ENCODE data around the gene STX11.

DNA sequence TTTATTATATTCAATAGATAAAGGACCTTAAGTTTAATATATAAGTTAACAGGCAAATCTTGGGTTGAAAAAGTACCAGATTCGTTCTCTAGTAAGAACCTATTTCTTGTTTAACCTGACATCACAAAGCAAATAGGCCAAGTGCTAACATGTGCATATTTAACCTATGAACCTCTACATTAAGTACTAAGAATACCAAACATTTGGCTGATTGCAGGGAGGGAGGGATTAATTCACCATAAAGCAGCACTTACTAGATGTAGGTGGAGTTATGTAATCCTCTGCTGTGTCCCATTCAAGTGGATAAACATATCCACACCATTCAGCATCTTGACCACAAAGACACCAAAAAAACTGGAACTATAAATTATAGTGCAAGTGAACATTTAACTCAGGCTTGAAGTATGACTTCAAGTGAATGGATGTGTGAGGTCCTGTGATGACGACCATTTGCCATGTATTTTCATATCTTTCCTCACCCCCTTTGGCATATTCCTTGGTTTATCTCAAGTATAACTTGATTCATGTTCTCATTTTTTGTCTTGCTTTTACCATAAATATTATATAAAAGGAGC is 10.2 kb downstream of the STX11 start:
- no peak for TF ChIP-seq POLR2AphosphoS5 (IDR thresholded peaks at IDR 0.05)
- TF ChIP-seq, protein P1, sequence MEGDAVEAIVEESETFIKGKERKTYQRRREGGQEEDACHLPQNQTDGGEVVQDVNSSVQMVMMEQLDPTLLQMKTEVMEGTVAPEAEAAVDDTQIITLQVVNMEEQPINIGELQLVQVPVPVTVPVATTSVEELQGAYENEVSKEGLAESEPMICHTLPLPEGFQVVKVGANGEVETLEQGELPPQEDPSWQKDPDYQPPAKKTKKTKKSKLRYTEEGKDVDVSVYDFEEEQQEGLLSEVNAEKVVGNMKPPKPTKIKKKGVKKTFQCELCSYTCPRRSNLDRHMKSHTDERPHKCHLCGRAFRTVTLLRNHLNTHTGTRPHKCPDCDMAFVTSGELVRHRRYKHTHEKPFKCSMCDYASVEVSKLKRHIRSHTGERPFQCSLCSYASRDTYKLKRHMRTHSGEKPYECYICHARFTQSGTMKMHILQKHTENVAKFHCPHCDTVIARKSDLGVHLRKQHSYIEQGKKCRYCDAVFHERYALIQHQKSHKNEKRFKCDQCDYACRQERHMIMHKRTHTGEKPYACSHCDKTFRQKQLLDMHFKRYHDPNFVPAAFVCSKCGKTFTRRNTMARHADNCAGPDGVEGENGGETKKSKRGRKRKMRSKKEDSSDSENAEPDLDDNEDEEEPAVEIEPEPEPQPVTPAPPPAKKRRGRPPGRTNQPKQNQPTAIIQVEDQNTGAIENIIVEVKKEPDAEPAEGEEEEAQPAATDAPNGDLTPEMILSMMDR (IDR thresholded peaks at IDR 0.05): no peak
